ENCODE data around the gene IFNG-AS1.

Gene IFNG-AS1

GRCh38 chr12:67988601-67989021 lies 636 bp upstream of the IFNG-AS1 start:
- no peak for DNase-seq
- intact Hi-C loops (cut with DNase I) = no loop called here

GRCh38 chr12:67991158-67991557 lies 1.9 kb downstream of the IFNG-AS1 start:
- no peak for DNase-seq
- intact Hi-C loops (cut with DNase I) = no loop called here

- DNase-seq = no peak
- intact Hi-C loops (cut with DNase I) = no loop called here
These were observed 3.9 kb downstream of the IFNG-AS1 start for GRCh38 chr12:67993143-67993542.

- intact Hi-C loops (cut with DNase I) = no loop called here
- DNase-seq = no peak
These were observed 4.8 kb downstream of the IFNG-AS1 start for GRCh38 chr12:67994046-67994445.

GRCh38 chr12:67996347-67996746 lies 7.1 kb downstream of the IFNG-AS1 start:
- DNase-seq = peak in 2 of 42 donors; percentile 5
- intact Hi-C loops (cut with DNase I) = no loop called here

DNA sequence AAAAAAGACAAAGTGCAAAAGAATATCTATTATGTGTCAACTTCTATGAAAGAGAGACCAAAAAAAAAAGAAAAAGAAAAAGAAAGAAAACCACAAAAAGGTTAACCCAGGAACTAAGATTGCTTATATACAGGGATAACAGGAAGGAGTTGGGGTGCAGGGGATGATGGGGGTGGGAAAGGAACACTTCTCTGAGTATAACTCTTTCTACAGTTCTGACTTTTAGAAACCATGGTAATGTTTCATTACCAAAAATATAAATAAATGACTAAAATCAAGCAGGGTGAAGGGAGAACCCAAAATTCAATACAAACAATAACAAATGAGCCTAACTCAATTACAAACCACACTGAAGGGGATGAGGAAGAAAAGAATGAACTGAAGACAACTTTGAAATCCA lies 9.1 kb downstream of the IFNG-AS1 start:
- DNase-seq = no peak
- intact Hi-C loops (cut with DNase I) = no loop called here

DNA sequence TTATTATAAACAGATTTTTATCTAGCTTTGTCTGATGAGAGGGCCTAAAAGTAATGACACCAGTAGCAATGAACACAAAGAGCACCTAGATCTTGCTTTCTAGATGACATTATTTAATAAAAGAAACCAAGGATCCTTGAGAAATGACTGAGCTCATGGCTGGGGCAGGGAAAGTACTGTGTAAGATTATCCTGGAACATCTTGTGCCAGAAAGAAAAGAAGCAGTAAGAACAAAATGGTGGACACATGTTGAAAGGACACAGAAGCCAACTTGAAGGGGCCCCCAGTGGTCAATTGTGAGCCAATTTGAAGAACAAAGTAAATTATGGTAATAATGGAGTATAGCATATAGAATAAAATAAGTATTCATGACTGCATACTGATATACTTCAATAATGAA lies 10.0 kb downstream of the IFNG-AS1 start:
- no peak for DNase-seq
- intact Hi-C loops (cut with DNase I) = no loop called here

- no peak for DNase-seq
- intact Hi-C loops (cut with DNase I) = no loop called here
These were observed 12.5 kb downstream of the IFNG-AS1 start for GRCh38 chr12:68001486-68002466.

DNA sequence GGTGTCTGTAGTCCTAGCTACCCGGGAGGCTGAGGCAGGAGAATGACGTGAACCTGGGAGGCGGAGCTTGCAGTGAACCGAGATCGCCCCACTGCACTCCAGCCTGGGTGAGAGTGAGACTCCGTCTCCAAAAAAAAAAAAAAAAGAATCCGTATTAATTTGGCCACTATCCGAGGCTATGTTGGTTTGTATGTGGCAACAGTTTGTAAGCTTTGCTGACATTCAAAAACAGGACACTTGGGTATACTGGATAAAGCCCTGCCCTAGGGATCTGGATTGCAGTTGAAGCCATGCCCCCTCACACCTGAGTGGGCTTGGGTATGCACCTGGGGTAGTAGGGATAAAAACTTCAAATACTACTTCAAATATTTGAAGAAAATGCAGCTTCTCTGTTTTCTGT lies 14.5 kb downstream of the IFNG-AS1 start:
- DNase-seq = no peak
- intact Hi-C loops (cut with DNase I) = no loop called here

GRCh38 chr12:68007033-68007432 lies 17.8 kb downstream of the IFNG-AS1 start:
- intact Hi-C loops (cut with DNase I) = no loop called here
- DNase-seq = no peak

DNA sequence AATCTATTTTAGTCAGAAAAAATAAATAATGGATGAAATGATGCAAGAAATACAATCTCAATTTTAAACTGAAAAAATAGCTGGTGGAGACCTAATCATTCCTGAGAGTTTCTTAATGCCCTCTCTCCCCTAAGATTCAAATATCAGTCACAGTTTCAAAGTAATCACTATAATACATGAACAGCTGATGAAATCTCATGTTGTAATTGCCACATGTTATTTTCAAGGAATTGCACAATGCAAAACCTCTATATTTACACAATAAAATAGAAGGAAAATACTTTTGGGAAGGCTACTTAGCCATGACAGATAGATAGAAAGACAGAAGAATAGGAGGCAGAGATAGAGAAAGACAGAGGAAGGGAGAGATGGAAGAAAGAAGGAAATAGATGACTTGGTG lies 18.2 kb downstream of the IFNG-AS1 start:
- DNase-seq = no peak
- intact Hi-C loops (cut with DNase I) = no loop called here

- intact Hi-C loops (cut with DNase I) = no loop called here
- DNase-seq = no peak
These were observed 22.1 kb downstream of the IFNG-AS1 start for GRCh38 chr12:68011206-68011881.

DNA sequence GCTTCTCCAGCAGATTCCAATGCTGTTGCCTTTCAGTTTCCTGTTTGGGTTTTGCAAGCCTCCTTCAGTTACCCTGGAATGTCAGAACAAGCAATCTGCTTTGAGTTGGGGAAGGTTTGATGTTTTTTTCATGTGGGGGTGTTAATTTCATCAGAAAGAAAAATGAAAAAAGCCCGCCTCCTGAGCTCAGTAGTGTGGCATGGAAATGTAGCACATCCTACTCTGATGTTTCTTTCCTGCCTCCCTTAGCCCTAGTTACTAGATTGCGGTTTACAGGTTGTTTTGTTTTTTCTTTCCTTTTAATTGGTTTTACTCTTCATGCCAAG lies 22.6 kb downstream of the IFNG-AS1 start:
- no peak for DNase-seq
- intact Hi-C loops (cut with DNase I) = no loop called here

- intact Hi-C loops (cut with DNase I) = no loop called here
- no peak for DNase-seq
These were observed 23.5 kb downstream of the IFNG-AS1 start for GRCh38 chr12:68012712-68013111.

GRCh38 chr12:68013181-68013580 lies 23.9 kb downstream of the IFNG-AS1 start:
- DNase-seq = no peak
- intact Hi-C loops (cut with DNase I) = no loop called here

DNA sequence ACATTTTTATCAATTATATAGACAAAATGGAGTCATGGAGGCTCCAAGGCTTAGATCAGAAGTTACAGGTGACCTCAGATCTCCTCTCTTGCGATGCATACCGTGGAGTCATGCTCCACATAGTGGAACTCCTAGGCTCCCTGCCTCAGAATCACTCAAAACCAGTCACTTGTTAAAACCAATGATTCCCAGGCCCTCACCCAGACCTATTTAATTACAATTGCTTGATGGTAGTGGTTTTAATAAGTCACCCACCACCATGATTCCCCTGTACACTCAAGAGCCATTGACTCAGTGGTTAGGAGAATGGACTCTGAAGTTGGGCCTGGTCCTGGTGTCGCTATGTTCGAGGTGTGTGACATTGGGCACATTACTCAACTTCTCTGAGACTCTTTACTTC lies 26.9 kb downstream of the IFNG-AS1 start:
- intact Hi-C loops (cut with DNase I) = no loop called here
- no peak for DNase-seq

DNA sequence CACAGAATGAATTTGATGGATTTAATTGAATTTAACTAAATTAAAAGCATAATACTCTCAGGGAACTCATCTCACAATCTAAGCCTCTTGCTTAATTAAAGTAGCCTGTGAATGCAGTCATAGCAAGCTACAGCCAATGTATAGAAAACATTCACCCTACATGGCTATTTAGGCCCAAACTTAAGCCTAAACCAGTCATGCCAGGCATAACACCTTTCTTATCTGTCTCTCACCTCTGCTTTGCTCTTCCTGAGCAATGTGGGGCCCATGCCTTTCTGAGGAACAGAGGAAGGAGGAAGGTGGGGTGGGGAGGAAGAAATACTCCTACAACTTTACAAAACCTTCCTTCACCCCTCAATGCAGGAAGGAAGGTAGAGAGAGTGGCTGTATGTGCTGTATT lies 29.1 kb downstream of the IFNG-AS1 start:
- DNase-seq = no peak
- intact Hi-C loops (cut with DNase I) = no loop called here

- intact Hi-C loops (cut with DNase I) = no loop called here
- no peak for DNase-seq
These were observed 30.8 kb downstream of the IFNG-AS1 start for GRCh38 chr12:68020049-68020448.

GRCh38 chr12:68020699-68021098 lies 31.5 kb downstream of the IFNG-AS1 start:
- DNase-seq = no peak
- intact Hi-C loops (cut with DNase I) = no loop called here

DNA sequence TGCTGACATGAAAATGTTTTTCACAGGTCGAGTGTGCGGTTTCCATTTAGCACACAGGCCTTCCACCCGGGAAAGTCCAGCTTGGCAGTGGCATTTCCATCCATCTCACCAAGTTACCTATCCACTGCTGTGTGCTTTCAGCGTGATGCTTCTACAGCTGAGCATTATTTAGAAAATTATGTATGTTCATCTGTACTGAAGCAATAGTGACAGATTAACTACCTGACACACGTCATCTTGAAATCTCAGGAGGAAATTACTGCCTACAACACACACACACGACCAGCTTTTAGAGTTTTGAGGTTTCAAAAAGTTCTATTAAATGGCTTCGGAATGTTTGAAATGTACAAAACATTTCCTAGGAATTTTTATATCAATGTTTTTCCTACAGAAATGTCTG lies 39.4 kb downstream of the IFNG-AS1 start:
- no peak for DNase-seq
- intact Hi-C loops (cut with DNase I) = no loop called here

GRCh38 chr12:68030248-68030647 lies 41.0 kb downstream of the IFNG-AS1 start:
- DNase-seq = no peak
- intact Hi-C loops (cut with DNase I) = no loop called here

Measured in head of caudate nucleus (tissue), 42 donors.